Stimulated activated memory B cell treated with anti-CD40 and anti-IgM and Interleukin-4, amounts not matched to agents 10 μg/mL and 1 μg/mL and 100 μg/mL, for 72 hours (primary cell): ENCODE data around the gene MAPT.
"Not testable (repeated sequence)": the region's sequence is repeated elsewhere in the genome, so short reads cannot be mapped to it uniquely, and the experiment has no call there.

Experiments
- ATAC-seq: fragments of 150-1000 bp; cut with Tn5 transposase; 2 replicates; pipeline ENCODE4 v1.10.0; 2021
- H3K27ac Mint-ChIP-seq: one replicate; pipeline ENCODE4 v1.8.0; 2022; ENCODE audit warnings: mild to moderate bottlenecking, mixed read lengths
- H3K27me3 Mint-ChIP-seq: one replicate; pipeline ENCODE4 v1.8.0; 2022; ENCODE audit warnings: mixed read lengths
- H3K36me3 Mint-ChIP-seq: one replicate; pipeline ENCODE4 v1.8.0; 2022; ENCODE audit warnings: mixed read lengths
- H3K4me1 Mint-ChIP-seq: one replicate; pipeline ENCODE4 v1.8.0; 2022; ENCODE audit warnings: mixed read lengths
- H3K4me3 Mint-ChIP-seq: one replicate; pipeline ENCODE4 v1.8.0; 2022; ENCODE audit warnings: mild to moderate bottlenecking, moderate library complexity, mixed read lengths
- H3K9me3 Mint-ChIP-seq: one replicate; pipeline ENCODE4 v1.8.0; 2022; ENCODE audit warnings: mixed read lengths

Gene MAPT

DNA sequence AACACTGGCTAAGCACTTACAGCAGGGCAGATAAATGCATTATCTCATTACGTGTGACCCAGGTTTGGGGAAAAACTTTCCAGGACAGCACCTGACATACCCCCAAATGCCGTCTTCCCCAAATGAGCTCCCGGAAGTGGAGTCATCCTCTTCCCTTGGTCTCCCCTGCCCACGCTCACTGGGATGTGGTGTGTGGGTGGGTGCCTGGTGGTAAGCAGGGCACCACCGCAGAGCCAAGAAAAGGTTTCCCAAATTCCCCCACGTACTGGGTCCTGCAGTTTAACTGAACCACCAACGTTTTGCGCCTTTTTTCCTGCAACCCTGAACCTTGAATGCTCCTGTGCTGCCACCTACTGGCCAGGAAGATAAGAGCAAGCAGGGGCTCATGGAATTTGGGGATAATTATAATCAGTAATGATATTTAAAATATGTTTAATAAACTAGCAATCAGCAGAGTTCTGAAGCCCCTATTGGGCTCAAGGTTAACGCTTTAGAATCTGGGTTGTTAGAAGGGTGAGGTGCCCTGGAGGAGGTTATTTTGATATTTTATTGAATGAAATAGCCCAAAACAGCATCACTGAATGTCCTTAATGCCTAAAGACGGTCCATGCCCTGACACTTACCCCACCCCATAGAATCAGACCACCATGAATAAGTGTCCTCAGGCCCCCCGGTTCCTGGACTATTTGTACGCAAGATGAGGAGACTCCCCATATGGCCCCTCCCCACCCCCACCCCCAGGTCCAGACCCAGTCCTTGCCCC is 41.6 kb upstream of the MAPT start:
- Mint-ChIP-seq H3K9me3 (no peaks in the 10 kb centered on the region), H3K27ac (no peak overlapping the region), H3K4me1 (peaks cover 5% of the 10 kb centered on the region), H3K36me3 (no peaks in the 10 kb centered on the region), H3K27me3 (peaks cover 70% of the 10 kb centered on the region), H3K4me3 (no peak overlapping the region)
- no peak for ATAC-seq

DNA sequence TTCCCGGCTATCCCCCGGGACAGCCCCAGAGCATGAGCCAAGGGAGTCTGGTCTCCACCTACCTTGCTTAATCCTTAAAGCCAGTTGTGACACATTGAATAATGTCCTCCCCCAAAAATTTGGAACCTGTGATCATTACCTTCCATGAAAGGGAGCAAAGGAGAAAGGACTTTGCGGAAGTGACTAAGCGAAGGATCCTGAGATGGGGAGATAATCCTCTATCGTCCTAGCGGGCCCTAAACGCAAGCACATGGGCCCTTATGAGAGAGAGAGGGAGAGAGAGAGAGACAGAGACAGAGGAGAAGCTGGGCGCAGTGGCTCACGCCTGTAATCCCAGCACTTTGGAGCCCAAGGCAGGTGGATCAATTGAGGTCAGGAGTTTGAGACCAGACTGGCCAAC is 40.1 kb upstream of the MAPT start:
- Mint-ChIP-seq H3K27me3 (peaks cover 74% of the 10 kb centered on the region), H3K9me3 (no peaks in the 10 kb centered on the region)

DNA sequence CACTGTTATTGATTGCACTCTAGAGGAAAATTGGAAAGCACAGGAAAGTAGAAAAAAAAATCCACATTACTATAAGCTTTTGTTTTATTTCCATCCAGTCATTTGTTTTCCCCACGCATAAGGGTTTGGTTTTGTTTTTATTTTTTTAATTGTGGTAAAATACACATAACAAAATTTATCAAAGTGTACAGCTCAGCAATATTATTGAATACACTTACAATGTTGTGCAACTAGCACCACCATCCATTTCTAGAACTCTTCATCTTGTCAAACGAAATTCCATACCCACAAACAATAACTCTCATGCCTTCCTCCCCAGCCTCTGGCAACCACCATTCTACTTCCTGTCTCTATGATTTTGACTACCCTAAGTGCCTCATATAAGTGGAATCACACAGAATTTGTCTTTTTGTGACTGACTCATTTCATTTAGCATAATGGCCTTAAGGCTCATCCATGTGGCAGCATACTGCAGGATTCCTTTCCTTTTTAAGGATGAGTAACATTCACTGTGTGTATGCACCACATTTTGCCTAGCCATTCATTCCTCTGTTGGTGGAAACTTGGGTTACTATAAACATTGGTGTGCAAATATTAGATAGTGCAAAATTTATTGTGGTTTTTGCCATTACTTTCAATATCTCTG is 38.5 kb upstream of the MAPT start:
- Mint-ChIP-seq H3K9me3 (no peaks in the 10 kb centered on the region), H3K27ac (no peak overlapping the region), H3K4me1 (peaks cover 5% of the 10 kb centered on the region), H3K27me3 (peaks cover 71% of the 10 kb centered on the region), H3K36me3 (no peaks in the 10 kb centered on the region), H3K4me3 (no peak overlapping the region)
- ATAC-seq = no peak

More for the DNA sequence above, 40.1 kb upstream of the MAPT start:
- Mint-ChIP-seq H3K36me3 (no peaks in the 10 kb centered on the region), H3K4me1 (peaks cover 5% of the 10 kb centered on the region), H3K4me3 (no peak overlapping the region), H3K27ac (no peak overlapping the region)
- no peak for ATAC-seq

DNA sequence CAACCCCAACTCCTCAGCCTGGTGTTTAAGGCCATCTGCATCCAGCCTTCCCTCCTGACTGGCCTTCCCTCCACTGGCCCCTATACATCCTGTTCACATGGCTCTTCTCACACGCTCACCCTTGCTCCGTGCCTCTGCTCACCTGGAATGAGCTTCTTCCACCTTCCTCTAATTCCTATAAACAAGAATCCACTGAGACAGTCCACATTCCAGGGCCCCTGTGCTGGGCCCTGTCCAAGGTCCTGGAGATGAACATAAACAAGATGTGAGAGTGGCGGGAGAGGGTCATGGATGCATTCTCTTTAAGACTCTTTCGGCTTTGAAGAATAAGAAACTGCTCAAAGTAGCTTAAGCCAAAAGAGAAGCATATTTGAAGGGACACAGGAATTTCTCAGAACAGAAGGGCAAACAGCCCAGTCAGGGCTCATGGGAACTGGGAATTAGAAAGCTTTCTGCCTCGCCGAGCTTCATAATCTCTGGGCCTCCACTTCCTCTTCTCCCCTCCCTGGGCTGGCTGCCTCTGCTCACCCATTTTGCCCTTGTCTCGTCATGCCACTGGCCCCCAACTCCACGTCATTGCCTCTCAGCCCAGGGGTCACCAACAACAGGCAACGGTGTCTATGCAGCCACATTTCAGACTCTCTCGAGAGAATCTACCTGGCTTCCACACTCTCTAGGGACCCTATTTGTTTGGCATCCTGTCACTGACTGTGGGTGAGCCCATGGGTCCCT is 36.2 kb upstream of the MAPT start:
- no peak for ATAC-seq
- peaks cover 58% of the 10 kb centered on the region for H3K27me3 Mint-ChIP-seq
- no peak overlapping the region for H3K4me3 Mint-ChIP-seq
- H3K4me1 Mint-ChIP-seq = no peaks in the 10 kb centered on the region
- H3K27ac Mint-ChIP-seq = no peak overlapping the region
- H3K36me3 Mint-ChIP-seq = no peaks in the 10 kb centered on the region
- no peaks in the 10 kb centered on the region for H3K9me3 Mint-ChIP-seq

DNA sequence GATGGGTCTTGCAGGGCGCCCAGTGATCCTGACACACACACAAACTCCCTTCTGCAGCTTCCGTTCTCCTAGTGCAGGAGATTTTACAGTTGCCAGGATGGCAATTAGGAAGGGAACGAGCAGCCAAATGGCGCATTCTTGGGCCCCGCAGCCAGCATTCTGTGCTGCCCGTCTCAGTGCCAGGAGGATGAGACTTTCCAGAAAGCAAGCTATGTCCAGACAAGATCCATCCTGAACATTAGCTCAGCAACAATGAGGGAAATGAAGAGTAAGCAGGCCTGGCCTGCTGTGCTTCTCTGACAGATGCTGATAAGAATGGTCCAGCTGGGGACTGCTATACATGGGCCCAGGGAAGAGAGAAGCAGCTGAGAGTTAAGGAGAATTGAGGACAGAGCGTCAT is 33.2 kb upstream of the MAPT start:
- H3K27me3 Mint-ChIP-seq = peaks cover 65% of the 10 kb centered on the region
- no peaks in the 10 kb centered on the region for H3K9me3 Mint-ChIP-seq
- H3K27ac Mint-ChIP-seq = no peak overlapping the region
- no peaks in the 10 kb centered on the region for H3K4me1 Mint-ChIP-seq
- H3K36me3 Mint-ChIP-seq = no peaks in the 10 kb centered on the region
- H3K4me3 Mint-ChIP-seq = no peak overlapping the region
- ATAC-seq = no peak

DNA sequence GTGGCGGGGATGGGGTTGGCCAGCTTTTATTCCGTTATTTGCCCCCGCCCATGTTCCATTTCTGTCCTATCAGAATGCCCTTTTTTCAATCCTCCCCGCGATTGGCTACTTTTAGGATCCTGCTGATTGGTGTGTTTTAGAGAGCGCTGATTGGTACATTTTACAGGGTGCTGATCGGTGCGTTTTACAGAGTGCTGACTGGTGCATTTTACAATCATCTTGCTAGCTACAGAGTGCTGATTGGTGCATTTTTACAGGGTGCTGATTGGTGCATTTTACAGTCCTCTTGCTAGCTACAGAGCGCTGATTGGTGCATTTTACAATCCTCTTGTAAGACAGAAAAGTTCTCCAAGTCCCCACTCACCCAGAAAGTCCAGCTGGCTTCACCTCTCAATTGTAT is 32.2 kb upstream of the MAPT start:
- not testable (repeated sequence) for H3K36me3 Mint-ChIP-seq, H3K4me3 Mint-ChIP-seq, ATAC-seq, H3K9me3 Mint-ChIP-seq, H3K27ac Mint-ChIP-seq, H3K4me1 Mint-ChIP-seq
- H3K27me3 Mint-ChIP-seq = peaks cover 64% of the 10 kb centered on the region

DNA sequence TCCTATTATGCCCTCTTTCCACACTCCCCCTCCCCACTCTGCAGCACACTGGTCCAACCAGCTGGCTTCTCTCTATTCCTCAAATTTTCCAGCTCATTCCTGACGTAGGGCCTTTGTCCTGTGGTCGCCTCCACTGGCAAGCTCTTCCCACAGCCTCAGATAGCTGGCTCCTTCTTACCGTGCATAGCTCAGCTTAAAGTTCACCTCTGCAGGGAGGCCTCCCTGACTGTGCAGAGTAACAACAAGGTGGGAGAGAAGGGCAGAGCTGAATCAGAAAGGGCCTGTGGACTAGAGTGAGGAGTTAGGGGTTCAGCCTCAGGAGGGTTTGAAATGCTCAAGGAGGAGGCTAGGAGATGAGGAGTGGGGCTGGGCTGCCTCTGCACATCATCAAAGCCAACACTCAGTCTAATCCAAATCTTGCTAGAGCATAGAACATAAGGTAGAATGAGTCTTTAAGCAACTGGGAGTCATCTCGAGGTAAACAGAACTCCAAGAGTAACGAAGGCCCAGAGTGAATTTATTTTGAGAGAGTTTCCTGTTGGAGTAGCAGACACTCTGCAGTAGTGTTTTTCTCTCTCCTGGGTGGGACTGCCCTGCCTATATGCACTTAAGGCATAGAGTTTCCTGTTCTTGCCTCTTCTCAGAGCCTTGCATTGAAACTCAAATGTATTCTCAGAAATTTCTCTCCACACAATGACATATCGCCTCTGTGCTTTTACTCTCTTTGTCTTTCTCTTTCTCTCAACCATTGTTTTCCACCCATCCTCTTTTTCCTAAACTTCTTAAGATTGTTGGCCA is 30.3 kb upstream of the MAPT start:
- Mint-ChIP-seq H3K4me3 (no peak overlapping the region), H3K27me3 (peaks cover 53% of the 10 kb centered on the region), H3K36me3 (no peaks in the 10 kb centered on the region), H3K4me1 (no peaks in the 10 kb centered on the region), H3K27ac (no peak overlapping the region), H3K9me3 (no peaks in the 10 kb centered on the region)
- ATAC-seq = no peak

DNA sequence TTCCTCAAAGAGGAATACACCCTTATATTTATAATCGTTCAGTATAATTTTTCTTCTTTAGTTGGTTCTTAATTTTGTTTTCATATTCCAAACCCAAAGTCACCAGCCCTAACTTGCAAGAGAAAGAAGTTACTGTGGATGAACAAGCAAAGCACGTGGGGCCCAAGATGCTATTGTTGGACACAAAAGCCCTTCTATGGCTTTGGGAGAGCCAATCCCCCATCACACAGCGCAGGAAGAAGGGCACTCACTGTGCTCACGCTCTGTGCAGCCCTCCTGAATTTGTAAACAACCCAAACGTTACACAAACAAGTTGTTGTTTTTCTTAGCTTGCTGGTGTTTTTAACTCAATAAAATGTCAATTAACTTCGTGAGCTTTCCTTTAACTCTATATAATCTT is 27.2 kb upstream of the MAPT start:
- H3K9me3 Mint-ChIP-seq = no peaks in the 10 kb centered on the region
- no peaks in the 10 kb centered on the region for H3K36me3 Mint-ChIP-seq
- H3K27me3 Mint-ChIP-seq = peaks cover 48% of the 10 kb centered on the region
- no peaks in the 10 kb centered on the region for H3K4me1 Mint-ChIP-seq
- H3K27ac Mint-ChIP-seq = no peak overlapping the region
- ATAC-seq = no peak
- no peak overlapping the region for H3K4me3 Mint-ChIP-seq

DNA sequence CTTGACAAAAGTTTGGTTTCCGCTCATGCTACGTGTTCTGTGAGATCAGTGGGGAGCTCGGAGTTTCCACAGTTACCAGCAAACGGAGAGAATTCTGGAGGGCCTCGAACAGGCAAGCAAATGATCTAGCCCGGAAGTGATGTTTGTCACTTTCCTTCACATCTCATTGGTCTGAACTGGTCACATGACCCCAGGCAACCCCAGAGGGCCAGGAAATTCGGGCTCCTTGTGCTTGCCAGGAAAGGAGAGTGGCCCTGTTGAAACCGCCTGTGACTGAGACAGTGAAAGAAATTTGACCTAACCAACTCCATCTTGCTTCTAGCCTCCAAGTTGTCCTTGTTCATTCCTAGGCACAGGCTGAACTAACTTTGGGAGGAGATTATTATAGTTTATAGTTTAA is 26.7 kb upstream of the MAPT start:
- no peak for ATAC-seq
- Mint-ChIP-seq H3K36me3 (no peaks in the 10 kb centered on the region), H3K4me1 (no peaks in the 10 kb centered on the region), H3K27ac (no peak overlapping the region), H3K27me3 (peaks cover 48% of the 10 kb centered on the region), H3K4me3 (no peak overlapping the region), H3K9me3 (no peaks in the 10 kb centered on the region)

DNA sequence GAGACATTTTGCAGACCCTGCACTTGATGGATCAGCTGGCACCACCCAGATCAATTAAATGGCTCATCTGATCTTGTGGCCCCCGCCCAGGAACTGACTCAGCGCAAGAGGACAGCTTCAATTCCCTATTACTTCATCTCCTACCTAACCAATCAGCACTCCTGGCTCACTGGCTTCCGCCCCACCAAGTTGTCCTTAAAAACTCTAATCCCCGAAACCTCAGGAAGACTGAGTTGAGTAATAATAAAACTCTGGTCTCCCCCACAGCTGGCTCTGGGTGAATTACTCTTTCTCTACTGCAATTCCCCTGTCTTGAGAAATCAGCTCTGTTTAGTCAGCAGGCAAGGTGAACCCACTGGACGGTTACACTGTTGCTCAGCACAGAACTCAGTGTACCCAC is 26.1 kb upstream of the MAPT start:
- H3K9me3 Mint-ChIP-seq = no peaks in the 10 kb centered on the region
- H3K27ac Mint-ChIP-seq = no peak overlapping the region
- ATAC-seq = no peak
- H3K4me1 Mint-ChIP-seq = no peaks in the 10 kb centered on the region
- H3K4me3 Mint-ChIP-seq = no peak overlapping the region
- H3K27me3 Mint-ChIP-seq = peaks cover 48% of the 10 kb centered on the region
- no peaks in the 10 kb centered on the region for H3K36me3 Mint-ChIP-seq

DNA sequence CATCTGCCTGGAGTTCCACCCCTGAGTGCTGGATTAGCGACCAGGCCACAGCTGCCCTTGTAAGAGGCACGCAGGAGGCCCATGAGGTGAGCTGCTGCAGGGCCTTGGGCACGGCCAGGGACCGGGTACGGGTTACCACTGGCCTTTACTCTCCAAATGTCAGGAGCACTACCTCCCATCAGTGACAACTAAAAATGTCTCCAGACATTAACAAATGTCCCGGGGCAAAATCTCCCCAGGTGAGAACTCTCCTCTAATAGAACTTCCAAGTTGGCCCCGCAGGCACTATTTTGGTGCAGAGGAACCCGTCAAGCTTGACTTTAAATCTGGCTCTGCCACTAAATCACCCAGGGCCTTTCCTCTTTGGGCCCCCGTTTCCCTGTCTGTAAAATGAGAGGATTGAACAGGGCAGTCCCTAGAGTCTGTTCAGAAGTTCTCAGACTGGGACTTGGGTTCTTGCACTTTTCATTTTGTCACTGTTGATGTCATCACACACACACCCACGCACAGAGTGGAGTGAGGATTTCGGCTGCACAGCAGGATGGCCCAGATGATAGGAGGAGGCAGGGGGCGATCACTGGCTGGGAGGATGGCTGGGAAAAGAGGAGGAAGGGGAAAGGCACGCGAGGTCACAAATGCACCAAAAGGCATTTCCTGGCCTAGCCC is 24.5 kb upstream of the MAPT start:
- Mint-ChIP-seq H3K4me1 (no peaks in the 10 kb centered on the region), H3K27ac (no peak overlapping the region), H3K9me3 (no peaks in the 10 kb centered on the region), H3K27me3 (peaks cover 33% of the 10 kb centered on the region), H3K36me3 (no peaks in the 10 kb centered on the region), H3K4me3 (no peak overlapping the region)
- ATAC-seq = no peak

DNA sequence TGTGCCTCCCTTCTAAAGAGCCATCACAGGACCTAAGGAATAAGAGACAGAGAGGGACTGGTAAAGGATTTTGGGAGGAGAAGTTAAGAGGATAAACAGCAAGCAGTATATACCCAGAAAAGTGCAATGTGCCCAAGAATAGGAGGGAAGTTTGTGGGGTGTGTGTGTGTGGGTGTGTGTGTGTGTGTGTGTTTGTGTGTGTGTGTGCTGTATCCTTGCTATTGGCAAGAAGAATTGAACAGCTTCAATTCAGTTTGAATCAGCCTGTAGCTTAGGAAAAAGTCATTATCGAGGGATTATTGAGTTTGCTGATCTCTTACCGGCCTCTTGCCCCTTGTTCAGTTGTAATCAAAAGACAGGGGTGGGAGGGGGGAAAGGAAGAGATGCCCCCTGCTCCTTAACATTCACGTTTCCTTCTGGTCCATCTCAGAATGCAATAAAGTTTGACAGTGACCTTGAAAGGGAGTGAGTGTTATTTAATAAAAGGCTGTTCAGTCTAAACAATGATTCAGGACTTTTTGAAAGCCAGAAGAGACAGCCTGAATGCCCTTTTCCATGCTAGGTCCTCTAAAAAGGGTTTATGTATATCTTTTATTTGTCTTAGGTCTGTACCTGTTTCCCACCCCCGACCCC is 23.9 kb upstream of the MAPT start:
- peaks cover 27% of the 10 kb centered on the region for H3K27me3 Mint-ChIP-seq
- no peak overlapping the region for H3K4me3 Mint-ChIP-seq
- H3K4me1 Mint-ChIP-seq = no peaks in the 10 kb centered on the region
- no peaks in the 10 kb centered on the region for H3K9me3 Mint-ChIP-seq
- no peaks in the 10 kb centered on the region for H3K36me3 Mint-ChIP-seq
- no peak for ATAC-seq
- no peak overlapping the region for H3K27ac Mint-ChIP-seq

DNA sequence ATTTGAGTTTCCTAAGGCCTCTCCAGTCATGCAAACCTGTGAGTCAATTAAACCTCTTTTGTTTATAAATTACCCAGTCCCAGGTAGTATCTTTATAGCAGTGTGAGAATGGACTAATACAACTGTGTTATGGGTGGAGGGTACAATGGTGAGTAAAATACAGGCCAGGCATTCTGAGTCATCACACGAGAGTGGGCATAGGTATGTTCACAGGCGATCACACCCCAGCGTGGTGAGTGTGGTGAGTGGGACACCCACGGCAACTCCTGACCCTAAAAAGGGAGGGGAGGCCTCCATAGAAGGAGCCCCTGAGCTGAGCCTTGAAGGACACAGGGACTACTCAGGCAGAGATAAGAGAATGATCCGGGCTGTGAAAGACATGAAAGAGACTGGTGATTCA is 22.6 kb upstream of the MAPT start:
- H3K36me3 Mint-ChIP-seq = no peaks in the 10 kb centered on the region
- H3K27me3 Mint-ChIP-seq = peaks cover 18% of the 10 kb centered on the region
- H3K9me3 Mint-ChIP-seq = no peaks in the 10 kb centered on the region
- H3K4me1 Mint-ChIP-seq = no peaks in the 10 kb centered on the region
- H3K27ac Mint-ChIP-seq = no peak overlapping the region
- ATAC-seq = no peak
- no peak overlapping the region for H3K4me3 Mint-ChIP-seq

DNA sequence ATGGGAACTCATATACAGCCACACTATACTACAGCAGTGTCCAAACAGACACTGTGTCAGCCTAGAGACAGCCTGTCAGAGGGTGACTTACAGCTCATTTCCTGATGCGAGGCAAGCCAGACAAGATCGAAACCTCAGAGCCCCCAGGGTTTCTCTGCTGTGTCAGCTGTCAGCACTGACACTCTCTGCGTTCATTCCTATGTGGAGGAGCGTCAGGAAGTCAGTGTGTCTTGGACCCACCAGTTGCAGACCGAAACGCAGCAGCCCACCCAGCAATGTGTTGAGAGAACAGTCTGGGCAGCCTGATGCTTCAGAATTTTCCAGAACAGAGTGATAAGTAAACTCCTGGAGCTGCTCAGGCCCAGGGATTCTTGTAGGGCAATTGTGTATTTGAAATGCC is 20.6 kb upstream of the MAPT start:
- Mint-ChIP-seq H3K27ac (no peak overlapping the region), H3K27me3 (peaks cover 19% of the 10 kb centered on the region), H3K4me3 (no peak overlapping the region), H3K36me3 (no peaks in the 10 kb centered on the region), H3K9me3 (peaks cover 2% of the 10 kb centered on the region), H3K4me1 (no peaks in the 10 kb centered on the region)
- ATAC-seq = no peak
